ENCODE measurements around the gene CREM. TPM values are rescaled to one million over a fixed set of nuclear protein-coding genes. Genes with fewer than 3 reads are reported as not detected.

Gene CREM
- total and polyA plus RNA-seq, 2 of the 8 experiments (the other 6 are each of a cell fraction or from before 2014, with no cell fraction given), result 18.7 to 21.9 TPM

DNA sequence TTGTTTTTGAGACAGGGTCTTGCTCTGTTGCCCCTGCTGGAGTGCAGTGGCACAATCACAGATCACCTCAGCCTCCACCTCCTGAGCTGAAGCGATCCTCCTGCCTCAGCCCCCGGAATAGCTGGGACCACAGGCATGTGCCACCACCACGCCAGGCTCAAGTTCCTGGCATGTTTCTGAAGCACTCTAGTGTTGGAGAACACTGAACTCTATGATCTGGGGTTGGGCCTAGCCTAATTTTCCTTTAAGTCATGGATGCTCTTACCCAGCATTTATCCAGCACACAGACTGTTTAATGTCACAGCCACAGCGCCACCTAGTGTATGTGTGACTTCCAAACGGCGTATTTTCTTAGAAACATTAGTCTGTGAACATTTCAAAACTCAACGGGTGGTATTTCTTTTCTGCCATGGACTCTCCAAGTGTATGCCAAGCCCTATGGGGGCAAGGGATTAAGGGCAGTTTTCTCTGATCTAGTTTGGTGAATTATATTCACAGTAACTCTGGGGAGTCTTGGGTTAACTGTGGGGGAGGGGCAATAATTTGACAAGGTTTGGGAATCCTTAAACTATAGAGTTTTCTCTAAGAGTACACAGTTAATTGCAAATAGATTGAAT, 91.8 kb downstream of the CREM start:
- H2BK12ac ChIP-seq (ENCODE audit: low read depth, low read length), result no peak overlapping the region
- H2BK120ac ChIP-seq (replicated peaks; ENCODE audit: low read depth, low read length), result no peak overlapping the region
- no peaks in the 10 kb centered on the region for H3K79me1 ChIP-seq (ENCODE audit: low read depth, low read length)
- FAIRE-seq (peak; percentile 90), DNase-seq (ENCODE audit: low read depth in 1 of 2, low spot score in 2 of 2) (peak in 1 of 2 experiments; percentile 77)
- no peaks in the 10 kb centered on the region; a peak in 1 of 7 replicates for H3K4me1 ChIP-seq (replicated peaks in 1 of 4; ENCODE audit: control insufficient read depth in 3 of 4, insufficient read depth in 4 of 4, low read length in 3 of 4)
- no peaks in the 10 kb centered on the region for H3K9me3 ChIP-seq (ENCODE audit: insufficient read depth in 2 of 2, low read depth in 1 of 2, low read length in 1 of 2)
- H3K23ac ChIP-seq (ENCODE audit: insufficient read length), result no peak overlapping the region
- H3K56ac ChIP-seq (replicated peaks; ENCODE audit: insufficient read length, low read depth, low read length), result no peak overlapping the region
- H3K79me2 ChIP-seq (ENCODE audit: control insufficient read depth in 1 of 2, insufficient read depth in 2 of 2, low read length in 2 of 2), result no peaks in the 10 kb centered on the region
- POLR2A ChIA-PET (ENCODE audit: partially characterized antibody), result no interaction called here
- no peak overlapping the region for H3K4me3 ChIP-seq (ENCODE audit: extremely low read depth in 1 of 4, insufficient read depth in 2 of 4, low read depth in 3 of 4, low read length in 4 of 4)
- no peaks in the 10 kb centered on the region for H3K36me3 ChIP-seq (ENCODE audit: control insufficient read depth in 2 of 4, insufficient read depth in 4 of 4, low read length in 3 of 4)
- H4K91ac ChIP-seq (replicated peaks; ENCODE audit: insufficient read length, low read length), result peak overlapping the region; percentile 34
- H4K20me1 ChIP-seq (replicated peaks in 1 of 2; ENCODE audit: control insufficient read depth in 1 of 2, insufficient read depth in 2 of 2, low read length in 2 of 2), result no peaks in the 10 kb centered on the region
- no peak overlapping the region for H3K18ac ChIP-seq (ENCODE audit: extremely low read depth, low read length)
- H3K23me2 ChIP-seq (ENCODE audit: low read depth, low read length), result no peaks in the 10 kb centered on the region
- no peak overlapping the region for H2AK5ac ChIP-seq (ENCODE audit: low read depth, low read length)
- H2BK5ac ChIP-seq (ENCODE audit: low read depth, low read length), result no peak overlapping the region
- H3K9ac ChIP-seq (replicated peaks in 1 of 4; ENCODE audit: extremely low read depth in 1 of 4, low read depth in 3 of 4, low read length in 3 of 4), result no peak overlapping the region
- no peak overlapping the region for H3K27ac ChIP-seq (ENCODE audit: low read depth, low read length)
- no peak overlapping the region for H3K14ac ChIP-seq (ENCODE audit: insufficient read length)
- H3K27me3 ChIP-seq (replicated peaks in 1 of 4; ENCODE audit: control insufficient read depth in 3 of 4, extremely low read depth in 1 of 4, insufficient read depth in 3 of 4, low read length in 3 of 4), result peaks cover 0 to 1% (median 0%) of the 10 kb centered on the region in 4 experiments; a peak in 1 of 7 replicates
- H2BK15ac ChIP-seq (ENCODE audit: low read length), result no peak overlapping the region
- H2BK20ac ChIP-seq (ENCODE audit: low read length), result 0 out of 2 replicates have a peak overlapping the region, but pooled peaks have one; percentile 8
- TF ChIP-seq KDM1A (IDR thresholded peaks at IDR 0.05; ENCODE audit: borderline replicate concordance, low read length) (peak; percentile 94; the same call in 1 of the 2 replicates), KDM4A (IDR thresholded peaks at IDR 0.05; ENCODE audit: low read depth, low read length, severe bottlenecking) (no peak), RAD21 (IDR thresholded peaks at IDR 0.05 in 1 of 2, conservative IDR thresholded peaks at IDR 0.05 in 1 of 2; ENCODE audit: low read depth in 2 of 2, low read length in 2 of 2) (peak; percentile 75 to 85), SP1 (IDR thresholded peaks at IDR 0.05; ENCODE audit: low read depth, low read length) (no peak), CREB1 (IDR thresholded peaks at IDR 0.05) (peak; percentile 22; the same call in 1 of the 2 replicates), HDAC2 (IDR thresholded peaks at IDR 0.05; ENCODE audit: borderline replicate concordance in 1 of 2, low read depth in 2 of 2, low read length in 2 of 2) (0 out of 4 replicates have a peak, but pooled peaks of 1 of the 2 experiments have one; percentile 68)
- TF ChIP-seq, protein P1, sequence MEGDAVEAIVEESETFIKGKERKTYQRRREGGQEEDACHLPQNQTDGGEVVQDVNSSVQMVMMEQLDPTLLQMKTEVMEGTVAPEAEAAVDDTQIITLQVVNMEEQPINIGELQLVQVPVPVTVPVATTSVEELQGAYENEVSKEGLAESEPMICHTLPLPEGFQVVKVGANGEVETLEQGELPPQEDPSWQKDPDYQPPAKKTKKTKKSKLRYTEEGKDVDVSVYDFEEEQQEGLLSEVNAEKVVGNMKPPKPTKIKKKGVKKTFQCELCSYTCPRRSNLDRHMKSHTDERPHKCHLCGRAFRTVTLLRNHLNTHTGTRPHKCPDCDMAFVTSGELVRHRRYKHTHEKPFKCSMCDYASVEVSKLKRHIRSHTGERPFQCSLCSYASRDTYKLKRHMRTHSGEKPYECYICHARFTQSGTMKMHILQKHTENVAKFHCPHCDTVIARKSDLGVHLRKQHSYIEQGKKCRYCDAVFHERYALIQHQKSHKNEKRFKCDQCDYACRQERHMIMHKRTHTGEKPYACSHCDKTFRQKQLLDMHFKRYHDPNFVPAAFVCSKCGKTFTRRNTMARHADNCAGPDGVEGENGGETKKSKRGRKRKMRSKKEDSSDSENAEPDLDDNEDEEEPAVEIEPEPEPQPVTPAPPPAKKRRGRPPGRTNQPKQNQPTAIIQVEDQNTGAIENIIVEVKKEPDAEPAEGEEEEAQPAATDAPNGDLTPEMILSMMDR (IDR thresholded peaks at IDR 0.05; ENCODE audit: control extremely low read depth in 1 of 3, insufficient read depth in 1 of 3, low read depth in 1 of 3, low read length in 3 of 3), result peak in 2 of 3 experiments; percentile 81 to 83; a peak in 3 of 4 replicates
- no peak overlapping the region for H4K8ac ChIP-seq (ENCODE audit: extremely low read depth, insufficient read depth, low read length)
- no peak overlapping the region for H3K4me2 ChIP-seq (ENCODE audit: insufficient read depth in 1 of 2, low read depth in 2 of 2, low read length in 2 of 2)
- CTCF ChIA-PET (ENCODE audit: partially characterized antibody), result interaction anchor here (0.7 to 15.6 kb wide), 15 partner anchors 9 to 1504 kb away, joined by 3 to 177 read pairs (median 5); partner anchors contain the start of gene CREM
- no peak overlapping the region for H4K5ac ChIP-seq (ENCODE audit: insufficient read length, low read depth, low read length)
- H3K4ac ChIP-seq (replicated peaks; ENCODE audit: insufficient read length, low read depth, low read length), result no peak overlapping the region
- H2AFZ ChIP-seq (ENCODE audit: low read length), result no peak overlapping the region
- 36% methylated on average over 7 of the region's 7 CpGs; no CpG with 5 or more reads in 1 of the 2 experiments for WGBS, 2 experiments (ENCODE audit: extremely low coverage in 1 of 2, insufficient coverage in 1 of 2, insufficient read length in 1 of 2, insufficient replicate concordance in 2 of 2, low coverage in 1 of 2, low lambda C conversion rate in 2 of 2, missing lambda C conversion rate in 1 of 2)
